SK-N-SH (cell line): ENCODE measurements around the gene IFNL3. TPM values are rescaled to one million over a fixed set of nuclear protein-coding genes. Genes with fewer than 3 reads are reported as not detected.

ENCODE experiments used
- CTCF ChIA-PET: fragments of 300-600, 350-600 bp; formaldehyde crosslinking; extraction: SDS; loops from one replicate; lab custom pipeline; 2021; lab: Yijun Ruan, JAX
- POLR2A ChIA-PET: fragments of 350-600 bp; sonication (Branson Sonifier 250); formaldehyde crosslinking; extraction: SDS; loops from one replicate; lab custom pipeline; 2020; ENCODE audit warnings: antibody characterized with exemption, inconsistent platforms; lab: Yijun Ruan, JAX
- DNase-seq: peaks from one replicate; pipeline ENCODE4 v3.0.0; 2012
- H2AFZ ChIP-seq: fragments of 200-600 bp; sonication (generic); 2 replicates; pipeline ENCODE4 v1.8.1; 2016; ENCODE audit warnings: antibody characterized with exemption, mild to moderate bottlenecking, low read depth
- H3F3A ChIP-seq: fragments of 200-600 bp; sonication (generic); replicated peaks from 2 replicates; pipeline ENCODE3; 2016; ENCODE audit warnings: antibody characterized with exemption, mild to moderate bottlenecking; ENCODE audit not compliant: insufficient read depth
- H3K27ac ChIP-seq, 2 experiments: fragments of 200-500 bp in 1 of 2; fragments of 200-600 bp in 1 of 2; sonication (Bioruptor generic) in 1 of 2; sonication (generic), shearing (Covaris generic) in 1 of 2; 2 replicates each; pipeline versions ENCODE4 v1.5.1 to v1.6.1; 2014 to 2016; ENCODE audit warnings: low read depth in 2 of 2, inconsistent platforms in 1 of 2, low read length in 1 of 2, mild to moderate bottlenecking in 1 of 2, mixed read lengths in 1 of 2
- H3K27me3 ChIP-seq: fragments of 200-600 bp; sonication (generic), shearing (Covaris generic); 2 replicates; pipeline ENCODE4 v1.6.1; 2016; ENCODE audit warnings: mixed run types; ENCODE audit not compliant: insufficient read depth
- H3K36me3 ChIP-seq, 2 experiments: fragments of 200-500 bp in 1 of 2; fragments of 200-600 bp in 1 of 2; sonication (Bioruptor generic) in 1 of 2; sonication (generic) in 1 of 2; replicated peaks in 1 of 2; 2 replicates each; pipeline versions ENCODE3 to v1.5.1; 2014 to 2016; ENCODE audit warnings: low read length in 1 of 2, mild to moderate bottlenecking in 1 of 2; ENCODE audit not compliant: insufficient read depth in 2 of 2, control insufficient read depth in 1 of 2
- H3K4me1 ChIP-seq, 2 experiments: fragments of 200-500 bp in 1 of 2; fragments of 200-600 bp in 1 of 2; sonication (Bioruptor generic) in 1 of 2; sonication (generic), shearing (Covaris generic) in 1 of 2; 2 replicates each; pipeline versions ENCODE4 v1.5.1 to v1.6.1; 2014 to 2016; ENCODE audit warnings: low read depth in 1 of 2, low read length in 1 of 2, mixed run types in 1 of 2; ENCODE audit not compliant: insufficient read depth in 2 of 2, control insufficient read depth in 1 of 2
- H3K4me2 ChIP-seq: fragments of 200-600 bp; sonication (generic), shearing (Covaris generic); 2 replicates; pipeline ENCODE4 v1.6.1; 2017; ENCODE audit warnings: mixed run types
- H3K4me3 ChIP-seq, 2 experiments: fragments of 200-500 bp in 1 of 2; fragments of 200-600 bp in 1 of 2; sonication (Bioruptor generic) in 1 of 2; sonication (generic), shearing (Covaris generic) in 1 of 2; 2 replicates each; pipeline versions ENCODE4 v1.5.1 to v1.8.1; 2014 to 2016; ENCODE audit warnings: low read depth in 2 of 2, inconsistent platforms in 1 of 2, low read length in 1 of 2, mild to moderate bottlenecking in 1 of 2, mixed read lengths in 1 of 2, moderate library complexity in 1 of 2
- H3K79me2 ChIP-seq: fragments of 200-600 bp; sonication (generic); 2 replicates; pipeline ENCODE4 v1.8.1; 2017; ENCODE audit warnings: mild to moderate bottlenecking; ENCODE audit not compliant: insufficient read depth
- H3K9ac ChIP-seq: fragments of 200-600 bp; sonication (generic); 2 replicates; pipeline ENCODE4 v1.6.1; 2017; ENCODE audit warnings: mixed run types
- H3K9me2 ChIP-seq: fragments of 200-600 bp; sonication (generic); 2 replicates; pipeline ENCODE4 v1.6.1; 2017; ENCODE audit warnings: mixed run types
- H3K9me3 ChIP-seq: fragments of 200-600 bp; sonication (generic); 2 replicates; pipeline ENCODE4 v1.6.1; 2017; ENCODE audit warnings: mixed run types, mild to moderate bottlenecking, moderate library complexity
- H4K20me1 ChIP-seq: fragments of 200-600 bp; sonication (generic); 2 replicates; pipeline ENCODE4 v1.6.1; 2017; ENCODE audit warnings: mild to moderate bottlenecking, mixed run types; ENCODE audit not compliant: insufficient read depth
- CHD2 ChIP-seq: fragments of 150-350 bp; IDR thresholded peaks from 2 replicates; pipeline ENCODE4 v1.6.1; 2018; ENCODE audit warnings: low read length; ENCODE audit not compliant: partially characterized antibody
- ELF1 ChIP-seq: IDR thresholded peaks from 2 replicates; pipeline ENCODE4 v1.4.0; 2012
- EP300 ChIP-seq, 2 experiments: IDR thresholded peaks; 2 replicates each; pipeline versions ENCODE4 v1.4.0 to v1.6.1; 2012; ENCODE audit warnings: borderline replicate concordance in 1 of 2, low read depth in 1 of 2, low read length in 1 of 2
- JUND ChIP-seq: IDR thresholded peaks from 2 replicates; pipeline ENCODE4 v1.4.0; 2012
- MEF2A ChIP-seq: IDR thresholded peaks from 2 replicates; pipeline ENCODE4 v1.4.0; 2012; ENCODE audit warnings: low read depth, borderline replicate concordance
- MXI1 ChIP-seq: IDR thresholded peaks from 2 replicates; pipeline ENCODE4 v1.6.1; 2012; ENCODE audit warnings: mild to moderate bottlenecking, low read depth, low read length, improper control_type of control experiment
- POLR2AphosphoS5 ChIP-seq: IDR thresholded peaks from 2 replicates; pipeline ENCODE4 v1.6.1; 2012; ENCODE audit warnings: low read depth, low read length
- SIN3A ChIP-seq: IDR thresholded peaks from 2 replicates; pipeline ENCODE4 v1.6.1; 2012; ENCODE audit warnings: low read depth, mild to moderate bottlenecking, low read length, moderate library complexity, borderline replicate concordance
- TAF1 ChIP-seq: IDR thresholded peaks from 2 replicates; pipeline ENCODE4 v1.6.1; 2012; ENCODE audit warnings: low read depth, mild to moderate bottlenecking, low read length, moderate library complexity, borderline replicate concordance
- TEAD4 ChIP-seq: IDR thresholded peaks from 2 replicates; pipeline ENCODE4 v1.4.0; 2012; ENCODE audit warnings: mild to moderate bottlenecking, borderline replicate concordance; ENCODE audit not compliant: insufficient read depth
- WGBS: methylation state at CpG from one replicate; pipeline ENCODE4 v1.1.6; 2017; ENCODE audit warnings: low lambda C conversion rate; 5-methylcytosine and 5-hydroxymethylcytosine counted together
- polyA plus RNA-seq, 3 experiments: library from polyadenylated mRNA; depleted of rRNA; stranded (reverse); fragments of >200 nt; gene quantifications; 2 replicates each; pipeline ENCODE4 v1.2.3, GENCODE V29; 2012
- TF ChIP-seq, protein P1 (sequence below): IDR thresholded peaks from 2 replicates; pipeline ENCODE4 v1.6.1; 2012; ENCODE audit warnings: mild to moderate bottlenecking, low read depth, low read length, moderate library complexity
- TF ChIP-seq, protein P2 (sequence below): fragments of 200-600 bp; sonication (generic); IDR thresholded peaks from 2 replicates; pipeline ENCODE4 v1.6.1; 2017; ENCODE audit warnings: antibody characterized with exemption, mild to moderate bottlenecking, moderate library complexity
- TF ChIP-seq, protein P3 (sequence below): fragments of 150-350 bp; IDR thresholded peaks from 2 replicates; pipeline ENCODE4 v1.6.1; 2016; ENCODE audit warnings: mild to moderate bottlenecking, low read depth, low read length

Gene IFNL3
- polyA plus RNA-seq, 1 of the 3 experiments (the other 2 are of a cell fraction): not detected

DNA sequence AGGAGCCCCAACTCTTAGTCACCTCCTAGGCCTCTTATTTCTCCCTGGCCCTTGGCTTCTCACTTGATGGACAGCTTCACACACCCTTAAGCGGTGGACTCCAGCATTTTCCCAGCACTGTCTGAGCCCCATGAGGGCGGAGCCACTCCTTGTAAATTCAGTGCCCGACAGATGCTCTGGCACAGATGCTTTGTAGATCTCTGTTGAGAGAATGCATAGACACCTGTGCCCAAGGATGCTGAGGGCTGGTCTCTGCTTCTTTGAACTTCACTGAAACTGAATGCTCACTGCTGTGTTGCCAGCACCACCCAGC lies 44.0 kb downstream of the IFNL3 start:
- no peaks in the 10 kb centered on the region for H3K36me3 ChIP-seq
- no peak for DNase-seq
- H2AFZ ChIP-seq: no peak overlapping the region
- no peaks in the 10 kb centered on the region for H4K20me1 ChIP-seq
- ChIA-PET CTCF (interaction anchor here (1.8 kb wide), 1 partner anchor 79 kb away, joined by 9 read pairs; no protein-coding TSS in a partner anchor), POLR2A (no interaction called here)
- no peaks in the 10 kb centered on the region for H3K9me3 ChIP-seq
- no peaks in the 10 kb centered on the region for H3K9me2 ChIP-seq
- H3K27ac ChIP-seq: no peak overlapping the region
- no peak overlapping the region for H3K4me3 ChIP-seq
- no peaks in the 10 kb centered on the region for H3F3A ChIP-seq
- no peak overlapping the region for H3K9ac ChIP-seq
- TF ChIP-seq MXI1: no peak
- no peak for TF ChIP-seq ELF1
- TF ChIP-seq, protein P1, sequence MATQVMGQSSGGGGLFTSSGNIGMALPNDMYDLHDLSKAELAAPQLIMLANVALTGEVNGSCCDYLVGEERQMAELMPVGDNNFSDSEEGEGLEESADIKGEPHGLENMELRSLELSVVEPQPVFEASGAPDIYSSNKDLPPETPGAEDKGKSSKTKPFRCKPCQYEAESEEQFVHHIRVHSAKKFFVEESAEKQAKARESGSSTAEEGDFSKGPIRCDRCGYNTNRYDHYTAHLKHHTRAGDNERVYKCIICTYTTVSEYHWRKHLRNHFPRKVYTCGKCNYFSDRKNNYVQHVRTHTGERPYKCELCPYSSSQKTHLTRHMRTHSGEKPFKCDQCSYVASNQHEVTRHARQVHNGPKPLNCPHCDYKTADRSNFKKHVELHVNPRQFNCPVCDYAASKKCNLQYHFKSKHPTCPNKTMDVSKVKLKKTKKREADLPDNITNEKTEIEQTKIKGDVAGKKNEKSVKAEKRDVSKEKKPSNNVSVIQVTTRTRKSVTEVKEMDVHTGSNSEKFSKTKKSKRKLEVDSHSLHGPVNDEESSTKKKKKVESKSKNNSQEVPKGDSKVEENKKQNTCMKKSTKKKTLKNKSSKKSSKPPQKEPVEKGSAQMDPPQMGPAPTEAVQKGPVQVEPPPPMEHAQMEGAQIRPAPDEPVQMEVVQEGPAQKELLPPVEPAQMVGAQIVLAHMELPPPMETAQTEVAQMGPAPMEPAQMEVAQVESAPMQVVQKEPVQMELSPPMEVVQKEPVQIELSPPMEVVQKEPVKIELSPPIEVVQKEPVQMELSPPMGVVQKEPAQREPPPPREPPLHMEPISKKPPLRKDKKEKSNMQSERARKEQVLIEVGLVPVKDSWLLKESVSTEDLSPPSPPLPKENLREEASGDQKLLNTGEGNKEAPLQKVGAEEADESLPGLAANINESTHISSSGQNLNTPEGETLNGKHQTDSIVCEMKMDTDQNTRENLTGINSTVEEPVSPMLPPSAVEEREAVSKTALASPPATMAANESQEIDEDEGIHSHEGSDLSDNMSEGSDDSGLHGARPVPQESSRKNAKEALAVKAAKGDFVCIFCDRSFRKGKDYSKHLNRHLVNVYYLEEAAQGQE: no peak
- no peak for TF ChIP-seq JUND
- no peak for TF ChIP-seq MEF2A
- no peak for TF ChIP-seq SIN3A
- TF ChIP-seq TAF1: no peak
- TF ChIP-seq TEAD4: no peak
- TF ChIP-seq CHD2: no peak
- TF ChIP-seq, protein P2, sequence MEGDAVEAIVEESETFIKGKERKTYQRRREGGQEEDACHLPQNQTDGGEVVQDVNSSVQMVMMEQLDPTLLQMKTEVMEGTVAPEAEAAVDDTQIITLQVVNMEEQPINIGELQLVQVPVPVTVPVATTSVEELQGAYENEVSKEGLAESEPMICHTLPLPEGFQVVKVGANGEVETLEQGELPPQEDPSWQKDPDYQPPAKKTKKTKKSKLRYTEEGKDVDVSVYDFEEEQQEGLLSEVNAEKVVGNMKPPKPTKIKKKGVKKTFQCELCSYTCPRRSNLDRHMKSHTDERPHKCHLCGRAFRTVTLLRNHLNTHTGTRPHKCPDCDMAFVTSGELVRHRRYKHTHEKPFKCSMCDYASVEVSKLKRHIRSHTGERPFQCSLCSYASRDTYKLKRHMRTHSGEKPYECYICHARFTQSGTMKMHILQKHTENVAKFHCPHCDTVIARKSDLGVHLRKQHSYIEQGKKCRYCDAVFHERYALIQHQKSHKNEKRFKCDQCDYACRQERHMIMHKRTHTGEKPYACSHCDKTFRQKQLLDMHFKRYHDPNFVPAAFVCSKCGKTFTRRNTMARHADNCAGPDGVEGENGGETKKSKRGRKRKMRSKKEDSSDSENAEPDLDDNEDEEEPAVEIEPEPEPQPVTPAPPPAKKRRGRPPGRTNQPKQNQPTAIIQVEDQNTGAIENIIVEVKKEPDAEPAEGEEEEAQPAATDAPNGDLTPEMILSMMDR: no peak
- no peak for TF ChIP-seq POLR2AphosphoS5
- TF ChIP-seq EP300 (IDR thresholded peaks at IDR 0.05; ENCODE audit: borderline replicate concordance in 1 of 2, low read depth in 1 of 2, low read length in 1 of 2): no peak
- TF ChIP-seq, protein P3, sequence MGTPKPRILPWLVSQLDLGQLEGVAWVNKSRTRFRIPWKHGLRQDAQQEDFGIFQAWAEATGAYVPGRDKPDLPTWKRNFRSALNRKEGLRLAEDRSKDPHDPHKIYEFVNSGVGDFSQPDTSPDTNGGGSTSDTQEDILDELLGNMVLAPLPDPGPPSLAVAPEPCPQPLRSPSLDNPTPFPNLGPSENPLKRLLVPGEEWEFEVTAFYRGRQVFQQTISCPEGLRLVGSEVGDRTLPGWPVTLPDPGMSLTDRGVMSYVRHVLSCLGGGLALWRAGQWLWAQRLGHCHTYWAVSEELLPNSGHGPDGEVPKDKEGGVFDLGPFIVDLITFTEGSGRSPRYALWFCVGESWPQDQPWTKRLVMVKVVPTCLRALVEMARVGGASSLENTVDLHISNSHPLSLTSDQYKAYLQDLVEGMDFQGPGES: no peak
- peaks cover 0 to 3% of the 10 kb centered on the region in 2 experiments; a peak in 1 of 4 replicates for H3K4me1 ChIP-seq
- no peak overlapping the region for H3K4me2 ChIP-seq
- H3K27me3 ChIP-seq: peaks cover 54% of the 10 kb centered on the region
- 83% methylated on average over 3 of the region's 3 CpGs for WGBS
- H3K79me2 ChIP-seq: no peaks in the 10 kb centered on the region
